Activated B cell treated with CpG ODN at 0.5 μM for 24 hours (primary cell): ENCODE measurements around the gene PI4KA. TPM values are rescaled to one million over a fixed set of nuclear protein-coding genes. Genes with fewer than 3 reads are reported as not detected.
A peak's percentile ranks its signal among the peaks of the same experiment; 100 is the strongest.

Source experiments
- ATAC-seq: fragments of 200-7000 bp; cut with Tn5 transposase; one replicate; pipeline ENCODE4 v1.10.0; 2021; ENCODE audit warnings: low read depth, mild to moderate bottlenecking, moderate library complexity
- CTCF ChIA-PET: fragments of 350-600 bp; sonication (Branson Sonifier 250); formaldehyde crosslinking; loops from one replicate; lab custom pipeline; 2021; ENCODE audit warnings: antibody characterized with exemption; lab: Charles Lee
- POLR2A ChIA-PET: fragments of 350-600 bp; sonication (Branson Sonifier 250); formaldehyde crosslinking; loops from one replicate; lab custom pipeline; 2021; ENCODE audit warnings: antibody characterized with exemption; lab: Charles Lee
- DNase-seq: peaks from one replicate; pipeline ENCODE4 v3.0.0; 2022
- H3K27ac Mint-ChIP-seq: one replicate; pipeline ENCODE4 v1.8.0; 2020; ENCODE audit warnings: mixed read lengths
- H3K27me3 Mint-ChIP-seq: one replicate; pipeline ENCODE4 v1.8.0; 2021; ENCODE audit warnings: mixed read lengths
- H3K36me3 Mint-ChIP-seq: one replicate; pipeline ENCODE4 v1.8.0; 2021; ENCODE audit warnings: low read depth, mixed read lengths
- H3K4me1 Mint-ChIP-seq: one replicate; pipeline ENCODE4 v1.8.0; 2021; ENCODE audit warnings: mixed read lengths
- H3K4me3 Mint-ChIP-seq: one replicate; pipeline ENCODE4 v1.8.0; 2020; ENCODE audit warnings: mild to moderate bottlenecking, mixed read lengths
- H3K9me3 Mint-ChIP-seq: one replicate; pipeline ENCODE4 v1.8.0; 2020; ENCODE audit warnings: mixed read lengths
- intact Hi-C: fragments of 100-400 bp; cut with micrococcal nuclease; formaldehyde crosslinking; loops from one replicate; pipeline ENCODE4 v1.15.1; 2024
- total RNA-seq: library from RNA; stranded (reverse); gene quantifications from 2 replicates; pipeline ENCODE4 v1.2.3, GENCODE V29; 2022
- TF ChIP-seq, protein P1 (sequence below): fragments of 200-600 bp; IDR thresholded peaks from one replicate; pipeline ENCODE4 v1.8.0; 2022; ENCODE audit warnings: antibody characterized with exemption, mild to moderate bottlenecking

PI4KA gene
- total RNA-seq, 1 donor from 2014 or later, result 114 TPM

DNA sequence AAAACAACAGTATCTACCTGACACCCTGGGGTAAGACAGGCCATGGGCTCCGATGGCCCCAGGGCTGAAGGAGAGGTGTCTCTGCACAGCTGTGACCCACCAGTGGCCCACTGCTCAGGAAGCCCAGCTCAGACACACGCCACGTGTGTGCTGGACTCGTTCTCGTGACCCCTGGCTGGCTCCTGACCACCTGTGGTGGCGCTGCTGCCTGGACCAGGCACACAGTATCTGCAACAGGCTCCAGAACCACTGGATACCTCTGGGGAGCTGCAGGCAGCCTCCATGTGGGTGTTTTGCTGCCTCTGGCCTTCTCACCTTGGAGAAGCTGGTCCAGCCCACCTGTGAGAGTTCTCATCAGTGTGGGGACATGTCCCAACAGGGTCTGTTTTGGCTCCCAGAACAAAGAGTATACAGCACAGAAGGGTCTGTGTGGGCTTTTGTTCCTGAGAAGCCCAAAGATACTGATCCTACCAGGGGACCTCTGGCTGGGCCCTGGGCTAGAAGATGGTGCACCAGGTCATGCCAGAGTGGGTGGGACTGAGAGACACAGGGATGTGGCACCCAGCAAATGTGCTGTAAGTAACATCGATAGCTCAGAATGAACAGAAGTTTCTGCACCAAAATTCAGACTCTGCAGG is 106.4 kb downstream of the PI4KA start:
- ATAC-seq, result no peak
- DNase-seq, result no peak
- ChIA-PET POLR2A (no interaction called here), CTCF (no interaction called here)
- Mint-ChIP-seq H3K9me3 (no peaks in the 10 kb centered on the region), H3K27me3 (no peaks in the 10 kb centered on the region), H3K4me3 (no peak overlapping the region), H3K4me1 (peaks cover 41% of the 10 kb centered on the region), H3K27ac (no peak overlapping the region), H3K36me3 (peaks cover 55% of the 10 kb centered on the region)
- intact Hi-C loops, result no loop called here
- TF ChIP-seq, protein P1, sequence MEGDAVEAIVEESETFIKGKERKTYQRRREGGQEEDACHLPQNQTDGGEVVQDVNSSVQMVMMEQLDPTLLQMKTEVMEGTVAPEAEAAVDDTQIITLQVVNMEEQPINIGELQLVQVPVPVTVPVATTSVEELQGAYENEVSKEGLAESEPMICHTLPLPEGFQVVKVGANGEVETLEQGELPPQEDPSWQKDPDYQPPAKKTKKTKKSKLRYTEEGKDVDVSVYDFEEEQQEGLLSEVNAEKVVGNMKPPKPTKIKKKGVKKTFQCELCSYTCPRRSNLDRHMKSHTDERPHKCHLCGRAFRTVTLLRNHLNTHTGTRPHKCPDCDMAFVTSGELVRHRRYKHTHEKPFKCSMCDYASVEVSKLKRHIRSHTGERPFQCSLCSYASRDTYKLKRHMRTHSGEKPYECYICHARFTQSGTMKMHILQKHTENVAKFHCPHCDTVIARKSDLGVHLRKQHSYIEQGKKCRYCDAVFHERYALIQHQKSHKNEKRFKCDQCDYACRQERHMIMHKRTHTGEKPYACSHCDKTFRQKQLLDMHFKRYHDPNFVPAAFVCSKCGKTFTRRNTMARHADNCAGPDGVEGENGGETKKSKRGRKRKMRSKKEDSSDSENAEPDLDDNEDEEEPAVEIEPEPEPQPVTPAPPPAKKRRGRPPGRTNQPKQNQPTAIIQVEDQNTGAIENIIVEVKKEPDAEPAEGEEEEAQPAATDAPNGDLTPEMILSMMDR, result no peak

DNA sequence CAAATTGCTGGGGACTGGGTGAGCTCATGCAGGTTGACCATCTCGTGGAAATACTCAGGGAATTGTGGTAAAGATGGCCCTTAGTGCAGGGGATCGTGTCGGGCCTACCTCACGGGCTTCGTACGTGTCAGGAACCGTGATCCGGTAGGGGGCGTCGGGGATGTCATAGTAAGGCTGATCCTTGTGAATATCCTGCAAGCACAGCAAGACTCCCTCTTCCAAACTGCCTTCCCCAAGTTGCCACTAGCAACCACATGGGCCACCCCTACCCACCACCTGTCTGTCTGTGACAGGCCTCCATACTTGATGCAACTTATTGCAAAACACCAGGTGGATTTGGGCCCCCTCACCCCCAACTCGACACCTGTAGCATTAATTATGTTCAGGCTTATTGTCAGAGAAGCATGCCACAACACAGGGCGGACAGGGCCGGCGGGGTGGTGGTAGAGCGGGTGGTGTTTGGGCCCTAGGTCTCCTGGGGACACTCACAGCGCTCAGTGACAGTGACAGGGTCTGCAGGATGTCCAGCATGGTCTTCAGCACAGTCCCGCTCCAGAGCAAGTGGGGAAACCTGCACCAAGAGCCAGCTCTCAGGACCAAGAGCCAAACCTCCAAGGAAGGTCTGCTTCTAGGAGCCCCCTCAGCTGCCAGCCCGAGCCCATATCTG is 107.3 kb downstream of the PI4KA start:
- Mint-ChIP-seq H3K27ac (no peak overlapping the region), H3K9me3 (no peaks in the 10 kb centered on the region), H3K4me3 (no peak overlapping the region), H3K4me1 (peaks cover 49% of the 10 kb centered on the region), H3K27me3 (no peaks in the 10 kb centered on the region), H3K36me3 (peaks cover 59% of the 10 kb centered on the region)
- TF ChIP-seq, protein P1, result no peak
- CTCF ChIA-PET, result interaction anchor here (3.2 kb wide), 1 partner anchor 33 kb away, joined by 9 read pairs; no protein-coding TSS in a partner anchor
- POLR2A ChIA-PET, result no interaction called here
- ATAC-seq (no peak), DNase-seq (no peak)
- intact Hi-C loops, result no loop called here

DNA sequence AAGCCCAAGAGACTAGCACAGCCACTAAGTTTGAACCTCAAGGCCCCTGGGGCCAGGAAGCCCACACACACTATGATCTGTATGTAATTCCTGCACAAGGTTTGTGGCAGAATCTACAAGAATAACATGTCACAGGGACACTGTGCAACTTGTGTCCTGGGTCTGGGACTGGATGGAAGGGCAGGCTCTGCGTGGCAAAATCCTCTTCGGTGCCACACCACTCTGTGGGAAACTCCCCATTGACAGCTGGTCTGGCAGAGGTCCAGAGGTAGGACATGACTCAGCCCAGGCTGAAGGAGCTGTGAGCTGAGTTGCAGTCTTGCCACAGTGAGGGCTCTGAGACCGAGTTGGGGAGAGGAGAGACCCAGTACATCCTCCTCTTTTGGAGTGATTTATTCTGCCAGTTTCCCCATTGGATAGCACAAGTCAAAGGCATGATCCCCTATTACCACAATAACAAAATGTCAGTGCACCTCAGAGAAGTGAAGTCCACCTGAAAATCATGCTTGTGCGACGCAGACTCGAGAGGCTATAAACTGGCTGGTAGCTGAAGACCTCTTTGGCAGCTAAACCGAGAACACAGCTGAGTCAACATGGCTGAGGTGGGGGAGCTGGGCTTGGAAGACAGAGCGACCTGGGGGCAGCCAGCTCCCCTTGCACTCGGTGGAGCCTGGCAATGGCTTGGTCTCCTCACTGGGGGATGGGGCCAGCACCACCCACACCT is 108.0 kb downstream of the PI4KA start:
- intact Hi-C loops, result no loop called here
- CTCF ChIA-PET, result interaction anchor here (1.6 to 3.2 kb wide), 2 partner anchors 34 to 36 kb away, joined by 6 to 9 read pairs; no protein-coding TSS in a partner anchor
- no peak for DNase-seq
- Mint-ChIP-seq H3K36me3 (peaks cover 59% of the 10 kb centered on the region), H3K4me3 (no peak overlapping the region), H3K27me3 (no peaks in the 10 kb centered on the region), H3K4me1 (peaks cover 49% of the 10 kb centered on the region), H3K9me3 (no peaks in the 10 kb centered on the region), H3K27ac (peak overlapping the region; percentile 5)
- POLR2A ChIA-PET, result no interaction called here
- TF ChIP-seq, protein P1, result no peak
- ATAC-seq, result peak; percentile 40

DNA sequence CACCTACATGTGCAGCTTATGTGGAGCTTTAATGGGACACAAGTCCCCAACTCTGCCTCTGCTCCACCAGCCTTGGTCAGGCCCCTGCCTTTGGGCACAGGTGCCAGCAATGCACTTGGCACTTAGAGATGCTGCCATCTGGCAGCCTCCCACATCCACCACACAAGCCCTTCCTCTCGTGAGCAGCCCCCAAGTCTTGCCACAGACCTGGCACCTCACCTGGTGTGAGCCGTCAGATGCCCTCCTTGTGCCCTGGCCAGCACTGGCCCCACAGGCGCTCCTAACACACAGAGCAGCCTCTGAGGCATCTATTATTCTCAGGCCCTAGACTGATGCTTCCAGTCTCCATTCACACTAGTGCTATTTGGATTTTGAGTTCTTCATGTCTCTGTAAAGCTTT is 109.2 kb downstream of the PI4KA start:
- Mint-ChIP-seq H3K4me3 (peak overlapping the region; percentile 62), H3K4me1 (peaks cover 52% of the 10 kb centered on the region), H3K36me3 (peaks cover 70% of the 10 kb centered on the region), H3K27me3 (no peaks in the 10 kb centered on the region), H3K27ac (peak overlapping the region; percentile 73), H3K9me3 (no peaks in the 10 kb centered on the region)
- DNase-seq, result no peak
- ATAC-seq, result no peak
- intact Hi-C loops, result loop anchor here (2.0 kb wide), 1 partner anchor 35 kb away; no protein-coding TSS in a partner anchor
- TF ChIP-seq, protein P1, result no peak
- ChIA-PET POLR2A (interaction anchor here (1.3 kb wide), 1 partner anchor 47 kb away, joined by 4 read pairs; no protein-coding TSS in a partner anchor), CTCF (interaction anchor here (1.6 to 3.2 kb wide), 2 partner anchors 35 to 38 kb away, joined by 6 to 9 read pairs; no protein-coding TSS in a partner anchor)
